ENCODE measurements around the gene SPATA1.

DNA sequence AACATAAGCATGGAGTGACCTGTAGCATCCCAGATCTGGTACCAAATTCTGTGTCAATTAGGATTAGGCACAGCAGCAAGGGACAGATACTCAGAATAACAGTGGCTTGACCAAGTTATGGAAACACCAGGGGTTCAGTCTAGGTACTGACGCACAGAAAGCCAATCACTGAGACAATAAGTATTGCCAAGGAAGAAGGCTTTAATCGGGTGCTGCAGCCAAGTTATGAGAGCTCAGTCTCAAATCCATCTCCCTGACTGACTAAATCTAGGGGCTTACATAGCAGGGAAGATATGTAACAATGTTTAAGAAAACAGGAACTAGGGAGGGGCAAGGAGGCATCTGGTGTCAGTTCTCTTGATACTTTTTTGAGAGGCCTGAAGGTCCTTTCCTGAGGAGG is 107.7 kb downstream of the SPATA1 start:
- TF ChIP-seq, protein P1, sequence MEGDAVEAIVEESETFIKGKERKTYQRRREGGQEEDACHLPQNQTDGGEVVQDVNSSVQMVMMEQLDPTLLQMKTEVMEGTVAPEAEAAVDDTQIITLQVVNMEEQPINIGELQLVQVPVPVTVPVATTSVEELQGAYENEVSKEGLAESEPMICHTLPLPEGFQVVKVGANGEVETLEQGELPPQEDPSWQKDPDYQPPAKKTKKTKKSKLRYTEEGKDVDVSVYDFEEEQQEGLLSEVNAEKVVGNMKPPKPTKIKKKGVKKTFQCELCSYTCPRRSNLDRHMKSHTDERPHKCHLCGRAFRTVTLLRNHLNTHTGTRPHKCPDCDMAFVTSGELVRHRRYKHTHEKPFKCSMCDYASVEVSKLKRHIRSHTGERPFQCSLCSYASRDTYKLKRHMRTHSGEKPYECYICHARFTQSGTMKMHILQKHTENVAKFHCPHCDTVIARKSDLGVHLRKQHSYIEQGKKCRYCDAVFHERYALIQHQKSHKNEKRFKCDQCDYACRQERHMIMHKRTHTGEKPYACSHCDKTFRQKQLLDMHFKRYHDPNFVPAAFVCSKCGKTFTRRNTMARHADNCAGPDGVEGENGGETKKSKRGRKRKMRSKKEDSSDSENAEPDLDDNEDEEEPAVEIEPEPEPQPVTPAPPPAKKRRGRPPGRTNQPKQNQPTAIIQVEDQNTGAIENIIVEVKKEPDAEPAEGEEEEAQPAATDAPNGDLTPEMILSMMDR (conservative IDR thresholded peaks at IDR 0.05; ENCODE audit: low read depth, low read length): no peak
- no peak for TF ChIP-seq POLR2A (IDR thresholded peaks at IDR 0.05; ENCODE audit: low read depth, low read length)
- TF ChIP-seq RCOR1 (IDR thresholded peaks at IDR 0.05; ENCODE audit: insufficient replicate concordance, low read length): no peak
- no peak for TF ChIP-seq RAD21 (IDR thresholded peaks at IDR 0.05; ENCODE audit: low read length)
- no peak for TF ChIP-seq CEBPB (IDR thresholded peaks at IDR 0.05; ENCODE audit: low read depth, low read length)
- no peak for TF ChIP-seq MAZ (IDR thresholded peaks at IDR 0.05; ENCODE audit: borderline replicate concordance, low read depth, low read length)
